HG03196 (cell line): ENCODE measurements around the gene ZC3H12D.
"Not testable (repeated sequence)": the region's sequence is repeated elsewhere in the genome, so short reads cannot be mapped to it uniquely, and the experiment has no call there.

Experiments
- ATAC-seq: cut with Tn5 transposase; IDR thresholded peaks from one replicate; pipeline ENCODE4 v1.9.1; 2021; ENCODE audit not compliant: unreplicated experiment

The ZC3H12D gene

GRCh38 chr6:149484733-149485700 lies at the start of gene ZC3H12D:
ZC3H12D (minus strand) TSS chr6:149485014; CDS start chr6:149474543, 10,471 bp downstream.
- ATAC-seq: peak; percentile 50

DNA sequence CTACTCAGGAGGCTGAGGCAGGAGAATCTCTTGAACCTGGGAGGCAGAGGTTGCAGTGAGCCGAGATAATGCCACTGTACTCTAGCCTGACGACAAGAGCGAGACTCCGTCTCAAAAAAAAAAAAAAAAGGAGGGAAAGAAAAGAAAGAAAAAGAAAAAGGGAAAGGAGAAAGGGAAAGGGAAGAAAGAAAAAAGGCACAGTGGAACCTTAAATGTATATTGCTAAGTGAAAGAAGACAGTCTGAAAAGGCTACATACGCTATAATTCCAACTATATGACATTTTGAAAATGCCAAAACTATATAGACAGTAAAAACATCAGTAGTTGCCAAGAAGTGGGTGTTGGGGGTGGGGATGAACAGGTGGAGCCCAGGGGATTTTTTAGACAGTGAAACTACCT lies 44.8 kb upstream of the ZC3H12D start:
- ATAC-seq: no peak

DNA sequence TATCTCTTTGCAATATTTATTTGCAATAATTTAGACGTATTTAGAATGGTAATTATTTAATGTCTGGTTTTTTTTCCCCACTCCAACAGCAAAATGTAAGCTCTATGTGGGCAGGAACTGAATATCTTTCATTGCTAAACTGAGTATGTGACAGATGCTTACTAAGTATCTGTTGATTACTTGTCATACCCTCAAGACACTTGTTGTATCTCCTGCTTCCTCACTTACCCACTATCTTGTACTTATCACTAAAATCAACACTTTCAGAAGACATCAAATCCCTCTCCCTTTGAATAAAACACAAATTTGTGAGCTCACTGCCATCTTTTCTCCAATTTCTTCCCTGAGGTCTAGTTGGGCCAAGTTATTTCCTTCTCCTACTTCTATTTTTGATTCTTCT lies 30.7 kb upstream of the ZC3H12D start:
- ATAC-seq: no peak

DNA sequence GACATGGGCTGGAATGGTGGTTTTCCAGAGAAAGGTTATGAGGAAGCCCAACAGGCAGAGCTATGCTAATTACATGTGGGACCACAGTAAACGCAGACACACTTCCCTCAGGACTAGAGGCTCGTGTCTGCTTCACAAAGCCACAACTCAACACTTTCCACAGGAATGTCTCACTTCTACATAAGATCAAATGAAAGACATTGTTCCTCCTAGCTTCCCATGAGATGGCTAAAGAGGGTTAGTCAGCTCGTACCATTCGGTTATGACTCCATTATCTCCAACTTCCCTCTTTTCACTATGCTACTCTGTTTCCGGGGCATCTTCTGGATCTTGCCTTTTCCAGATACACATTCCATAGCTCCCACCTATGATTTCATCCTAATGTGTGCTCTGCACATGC lies 29.1 kb upstream of the ZC3H12D start:
- ATAC-seq: no peak

DNA sequence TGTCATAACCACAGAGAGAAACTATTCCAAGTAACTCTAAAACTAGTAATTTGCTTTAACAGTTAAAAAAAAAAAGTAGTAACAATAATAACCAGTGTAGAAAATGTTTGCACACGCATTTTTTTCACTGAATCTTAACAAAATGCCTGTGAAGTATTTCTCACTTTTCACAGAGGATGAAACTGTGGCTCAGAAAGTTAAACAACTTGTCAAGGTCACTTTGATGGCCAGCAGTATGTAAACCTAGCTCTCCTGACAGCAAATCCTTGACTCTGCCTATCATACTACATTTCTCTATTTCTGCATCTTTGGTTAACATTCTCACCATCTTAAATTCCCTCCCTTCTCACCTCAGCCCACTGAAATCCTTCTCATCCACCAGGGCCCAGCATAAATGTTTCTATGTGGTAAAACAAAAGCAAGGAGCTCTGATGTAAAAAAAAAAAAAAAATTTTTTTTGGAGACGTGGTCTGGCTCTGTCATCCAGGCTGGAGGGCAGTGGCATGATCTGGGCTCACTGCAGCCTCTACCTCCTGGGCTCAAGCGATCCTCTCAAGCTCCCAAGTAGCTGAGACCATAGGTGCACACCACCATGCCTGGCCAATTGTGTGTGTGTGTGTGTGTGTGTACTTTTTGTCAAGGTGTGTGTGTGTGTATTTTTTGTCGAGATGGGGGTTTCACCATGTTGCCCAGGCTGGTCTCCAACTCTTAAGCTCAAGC lies 26.1 kb upstream of the ZC3H12D start:
- ATAC-seq: no peak

DNA sequence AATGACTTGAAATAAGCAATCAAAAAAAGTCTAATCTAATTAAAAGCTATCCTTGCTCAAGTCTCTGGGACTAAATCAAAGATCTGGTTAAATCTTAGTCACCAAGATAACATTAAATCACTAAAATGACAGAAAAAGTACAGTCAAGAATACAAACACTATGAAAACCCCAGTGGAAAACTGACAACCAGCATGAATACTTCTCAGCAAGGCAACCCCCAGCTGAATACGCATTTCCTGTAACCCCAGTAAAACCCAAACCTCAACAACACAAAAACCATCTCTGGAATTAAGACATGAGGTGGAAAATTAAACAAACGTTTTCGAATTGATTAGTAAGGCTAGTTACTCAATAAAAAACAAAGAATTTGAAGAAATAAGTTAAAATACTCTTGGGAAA lies 23.7 kb upstream of the ZC3H12D start:
- no peak for ATAC-seq

GRCh38 chr6:149503872-149504271 lies 19.1 kb upstream of the ZC3H12D start:
- ATAC-seq: no peak

- no peak for ATAC-seq
These were observed 18.5 kb upstream of the ZC3H12D start for GRCh38 chr6:149503276-149503675.

DNA sequence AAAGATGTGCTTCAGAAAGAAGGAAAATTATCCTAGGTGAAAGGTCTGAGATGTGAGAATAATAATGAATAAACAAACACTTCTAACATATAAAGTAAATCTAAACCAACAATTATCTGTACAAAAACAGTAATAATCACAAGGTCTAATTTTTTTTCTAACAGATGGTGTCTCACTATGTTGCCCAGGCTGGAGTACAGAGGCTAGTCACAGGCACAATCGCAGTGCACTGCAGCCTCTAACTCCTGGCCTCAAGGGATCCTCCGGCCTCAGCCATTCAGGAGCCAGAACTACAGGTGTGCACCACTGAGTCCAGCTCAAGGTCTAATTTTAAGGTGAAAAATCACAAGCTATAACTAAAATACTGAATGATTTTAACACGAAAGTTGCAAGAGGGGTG lies 17.0 kb upstream of the ZC3H12D start:
- no peak for ATAC-seq

DNA sequence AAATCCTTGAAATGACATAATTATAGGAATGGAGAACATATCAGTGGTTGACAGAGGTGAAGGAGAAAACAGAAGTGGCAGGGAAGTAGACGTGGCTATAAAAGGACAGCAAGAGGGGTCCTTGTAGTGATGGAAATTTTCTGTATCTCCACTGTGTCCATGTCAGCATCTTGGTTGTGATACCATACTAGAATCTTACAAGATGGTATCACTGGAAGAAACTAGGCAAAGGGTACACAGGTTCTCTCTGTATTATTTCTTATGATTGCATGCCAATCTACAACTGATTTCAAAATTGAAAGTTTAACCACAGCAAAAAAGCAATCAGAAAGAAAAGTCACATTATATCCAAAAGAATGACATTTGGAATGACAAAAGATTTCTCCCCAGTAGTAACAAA lies 16.4 kb upstream of the ZC3H12D start:
- ATAC-seq: no peak

GRCh38 chr6:149500096-149500495 lies 15.3 kb upstream of the ZC3H12D start:
- ATAC-seq: no peak

DNA sequence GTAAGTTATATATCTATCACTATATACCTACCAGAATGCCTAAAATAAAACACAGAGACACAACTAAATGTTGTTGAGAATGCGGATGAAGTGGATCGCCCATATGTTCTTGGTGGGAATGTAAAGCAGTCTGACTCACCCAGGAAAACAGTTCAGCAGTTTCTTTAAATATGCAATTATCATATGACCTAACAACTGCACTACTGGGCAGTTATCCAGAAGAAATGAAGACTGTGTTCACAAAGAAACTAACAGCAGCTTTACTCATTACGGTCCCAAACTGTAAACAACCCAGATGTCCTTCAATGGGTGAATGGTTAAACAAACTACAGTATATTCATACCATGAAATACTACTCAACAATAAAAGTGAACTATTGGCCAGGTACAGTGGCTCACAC lies 14.3 kb upstream of the ZC3H12D start:
- ATAC-seq: no peak

- ATAC-seq: no peak
These were observed 12.6 kb upstream of the ZC3H12D start for GRCh38 chr6:149497365-149497764.

GRCh38 chr6:149496597-149496996 lies 11.8 kb upstream of the ZC3H12D start:
- peak; percentile 46 for ATAC-seq

- not testable (repeated sequence) for ATAC-seq
These were observed 10.7 kb upstream of the ZC3H12D start for GRCh38 chr6:149495349-149496016.

DNA sequence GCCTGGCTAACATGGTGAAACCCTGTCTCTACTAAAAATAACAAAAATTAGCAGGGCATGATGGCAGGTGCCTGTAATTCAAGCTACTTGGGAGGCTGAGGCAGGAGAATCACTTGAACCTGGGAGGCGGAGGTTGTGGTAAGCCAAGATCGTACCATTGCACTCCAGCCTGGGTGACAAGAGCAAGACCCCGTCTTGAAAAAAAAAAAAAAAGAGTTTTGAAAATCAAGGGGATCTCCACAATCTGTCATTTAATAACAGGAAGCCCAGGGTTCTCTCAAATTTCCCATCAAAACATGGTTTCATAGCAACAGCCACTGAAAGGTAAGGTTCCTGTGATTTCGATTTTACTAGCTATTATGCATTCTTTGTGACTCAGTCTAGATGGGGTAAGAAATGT lies 10.0 kb upstream of the ZC3H12D start:
- peak; percentile 82 for ATAC-seq

- ATAC-seq: no peak
These were observed 9.0 kb upstream of the ZC3H12D start for GRCh38 chr6:149493761-149494320.

- no peak for ATAC-seq
These were observed 8.1 kb upstream of the ZC3H12D start for GRCh38 chr6:149492798-149493343.

DNA sequence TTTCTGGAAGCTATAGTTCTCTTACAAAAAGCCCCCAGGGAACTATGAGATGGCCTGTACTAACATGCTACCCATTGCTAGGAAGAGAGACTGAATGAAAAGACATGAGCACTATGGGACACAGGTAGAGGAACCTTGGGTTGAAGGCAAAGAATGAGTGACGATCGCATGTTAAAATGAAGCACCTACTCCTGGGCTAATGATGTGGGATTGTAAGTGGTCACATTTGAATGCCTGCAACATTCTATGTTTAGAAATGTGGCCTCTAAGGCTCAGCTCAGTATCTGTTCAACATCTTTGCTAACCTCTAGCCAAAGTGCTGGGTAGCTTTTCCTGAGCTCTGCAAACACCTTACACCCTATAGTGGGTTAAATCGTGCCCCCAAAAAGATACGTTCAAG lies 5.2 kb upstream of the ZC3H12D start:
- ATAC-seq: no peak

DNA sequence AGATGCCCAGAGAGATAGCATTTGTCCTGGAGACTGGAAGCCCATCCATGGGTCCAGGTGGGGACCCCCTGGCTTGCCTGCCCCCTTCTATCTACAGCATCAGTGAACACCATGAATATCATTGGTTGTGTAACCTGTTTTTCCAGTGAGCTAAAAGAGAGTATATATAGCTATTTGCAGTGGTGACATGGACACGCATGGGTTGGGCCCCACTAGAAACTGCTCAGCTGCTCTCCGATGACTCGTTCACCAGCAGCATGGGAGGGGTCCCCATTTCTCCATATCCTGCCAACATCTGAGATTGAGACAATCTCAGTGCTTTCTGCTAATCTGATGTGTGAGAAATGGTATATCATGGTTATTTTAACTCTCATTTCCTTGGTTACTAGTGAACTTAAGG lies 4.0 kb upstream of the ZC3H12D start:
- ATAC-seq: no peak

DNA sequence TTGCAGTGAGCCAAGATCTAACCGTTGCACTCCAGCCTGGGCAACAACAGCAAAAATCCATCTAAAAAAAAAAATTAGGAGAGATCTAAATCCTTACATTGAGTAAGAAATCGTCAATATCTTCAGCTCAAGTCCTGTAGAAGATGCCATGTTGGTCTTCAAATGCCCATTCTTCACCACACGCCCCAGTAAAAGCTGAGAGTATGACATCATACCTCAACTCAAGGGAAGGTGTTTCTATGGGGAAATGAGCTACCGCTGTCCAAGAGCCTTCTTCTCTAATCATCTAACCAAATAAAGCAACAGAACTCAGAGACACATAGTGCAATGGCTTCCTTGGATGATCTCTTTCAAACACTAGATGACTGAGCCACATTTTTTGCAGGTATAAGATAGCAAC lies 2.5 kb upstream of the ZC3H12D start:
- ATAC-seq: no peak
